RWPE2 (cell line): ENCODE results near the gene PLCL2.

Experiments
- ATAC-seq: fragments of 200-7000 bp; cut with Tn5 transposase; 3 replicates; pipeline ENCODE4 v1.9.1; 2021; ENCODE audit warnings: low read depth
- DNase-seq: peaks from one replicate; pipeline ENCODE4 v3.0.0-alpha.2; 2020; ENCODE audit warnings: low spot score
- H3K27ac ChIP-seq: fragments of 450-650 bp; 2 replicates; pipeline ENCODE4 v1.5.1; 2017; ENCODE audit warnings: mild to moderate bottlenecking; ENCODE audit not compliant: poor library complexity, severe bottlenecking
- H3K27me3 ChIP-seq: fragments of 250-450 bp; sonication (Bioruptor Pico); 2 replicates; pipeline ENCODE4 v1.5.1; 2021; ENCODE audit warnings: mild to moderate bottlenecking, moderate library complexity; ENCODE audit not compliant: insufficient read depth, poor library complexity, severe bottlenecking
- H3K36me3 ChIP-seq: fragments of 250-450 bp; sonication (Bioruptor Pico); 2 replicates; pipeline ENCODE4 v1.5.1; 2020; ENCODE audit warnings: low read depth, mild to moderate bottlenecking, moderate library complexity
- H3K4me1 ChIP-seq: fragments of 250-450 bp; sonication (Bioruptor Pico); 2 replicates; pipeline ENCODE4 v1.5.1; 2021; ENCODE audit warnings: mild to moderate bottlenecking, moderate library complexity; ENCODE audit not compliant: insufficient read depth, poor library complexity, severe bottlenecking
- H3K4me3 ChIP-seq: fragments of 250-450 bp; sonication (Bioruptor Pico); 2 replicates; pipeline ENCODE4 v1.5.1; 2021; ENCODE audit warnings: mild to moderate bottlenecking, moderate library complexity; ENCODE audit not compliant: severe bottlenecking
- H3K9me3 ChIP-seq: fragments of 250-450 bp; sonication (Bioruptor Pico); 2 replicates; pipeline ENCODE4 v1.5.1; 2021; ENCODE audit warnings: mild to moderate bottlenecking, moderate library complexity; ENCODE audit not compliant: severe bottlenecking
- CTCF ChIP-seq: fragments of 450-650 bp; IDR thresholded peaks from one replicate; pipeline ENCODE4 v1.5.1; 2017; ENCODE audit warnings: mild to moderate bottlenecking, moderate library complexity; ENCODE audit not compliant: poor library complexity, severe bottlenecking

PLCL2 gene

GRCh38 chr3:17133632-17134545 is 249.1 kb downstream of the PLCL2 start:
- Histone ChIP-seq H3K36me3 (no peaks in the 10 kb centered on the region), H3K4me3 (no peak overlapping the region), H3K4me1 (no peaks in the 10 kb centered on the region), H3K27ac (no peak overlapping the region), H3K9me3 (no peaks in the 10 kb centered on the region), H3K27me3 (no peaks in the 10 kb centered on the region)
- ATAC-seq = no peak
- no peak for TF ChIP-seq CTCF
- no peak for DNase-seq

- Histone ChIP-seq H3K27ac (no peak overlapping the region), H3K27me3 (no peaks in the 10 kb centered on the region), H3K4me1 (no peaks in the 10 kb centered on the region), H3K4me3 (no peak overlapping the region), H3K9me3 (no peaks in the 10 kb centered on the region), H3K36me3 (no peaks in the 10 kb centered on the region)
- DNase-seq = no peak
- TF ChIP-seq CTCF = no peak
- no peak for ATAC-seq
Observed at GRCh38 chr3:17135696-17136095, 250.9 kb downstream of the PLCL2 start.

GRCh38 chr3:17136136-17136721 is 251.5 kb downstream of the PLCL2 start:
- H3K4me3 ChIP-seq = no peak overlapping the region
- ATAC-seq (no peak), DNase-seq (no peak)
- no peaks in the 10 kb centered on the region for H3K36me3 ChIP-seq
- H3K4me1 ChIP-seq = no peaks in the 10 kb centered on the region
- no peaks in the 10 kb centered on the region for H3K27me3 ChIP-seq
- no peak overlapping the region for H3K27ac ChIP-seq
- TF ChIP-seq CTCF = no peak
- no peaks in the 10 kb centered on the region for H3K9me3 ChIP-seq

- DNase-seq (no peak), ATAC-seq (no peak)
- H3K27ac ChIP-seq = no peak overlapping the region
- H3K36me3 ChIP-seq = no peaks in the 10 kb centered on the region
- no peak for TF ChIP-seq CTCF
- H3K9me3 ChIP-seq = no peaks in the 10 kb centered on the region
- H3K27me3 ChIP-seq = no peaks in the 10 kb centered on the region
- H3K4me1 ChIP-seq = no peaks in the 10 kb centered on the region
- no peak overlapping the region for H3K4me3 ChIP-seq
Observed at GRCh38 chr3:17137321-17137826, 252.6 kb downstream of the PLCL2 start.
